Testis (tissue), 3 donors: ENCODE data around the gene FBXW10B. TPM values are rescaled to one million over a fixed set of nuclear protein-coding genes. Genes with fewer than 3 reads are reported as not detected.

Experiments used
- DNase-seq: peaks from one replicate; pipeline ENCODE4 v3.0.0-alpha.2; 2019
- H3K27ac ChIP-seq, 2 donors: fragments of 200-600 bp; sonication (generic); one replicate each; pipeline ENCODE4 v1.5.1; 2019
- H3K27me3 ChIP-seq: fragments of 200-600 bp; sonication (generic); one replicate; pipeline ENCODE4 v1.5.1; 2019
- H3K36me3 ChIP-seq: fragments of 200-600 bp; sonication (generic); one replicate; pipeline ENCODE4 v1.5.1; 2017; ENCODE audit warnings: low read depth; ENCODE audit errors: missing control alignments
- H3K4me1 ChIP-seq: fragments of 200-600 bp; sonication (generic); one replicate; pipeline ENCODE4 v1.5.1; 2019
- H3K4me3 ChIP-seq, 2 donors: fragments of 200-600 bp; sonication (generic); one replicate each; pipeline ENCODE4 v1.5.1; 2017 to 2019
- H3K9me3 ChIP-seq: fragments of 200-600 bp; sonication (generic); one replicate; pipeline ENCODE4 v1.5.1; 2017
- POLR2A ChIP-seq: fragments of 450-650 bp; IDR thresholded peaks from one replicate; pipeline ENCODE4 v1.6.1; 2017; ENCODE audit warnings: antibody characterized with exemption, mild to moderate bottlenecking, moderate library complexity
- WGBS, 2 donors: methylation state at CpG; one replicate each; pipeline ENCODE4 v1.1.5; 2018; 5-methylcytosine and 5-hydroxymethylcytosine counted together
- intact Hi-C: fragments of 100-400 bp; cut with DNase I; formaldehyde crosslinking; loops from one replicate; pipeline ENCODE4 v1.15.1; 2023; ENCODE audit warnings: low total_unique reads
- polyA plus RNA-seq: library from polyadenylated mRNA; stranded (reverse); fragments of 350-450 nt; fragmentation: Illumina TruSeq; extraction: RNeasy Lipid Tissue Mini Kit (QIAGEN cat#74804); gene quantifications from one replicate; pipeline ENCODE4 v1.2.3, GENCODE V29; 2014; ENCODE audit warnings: low read depth, low replicate concordance; ENCODE audit not compliant: insufficient read depth
- total RNA-seq, 2 donors: library from RNA; depleted of rRNA; stranded (reverse); fragments of >200 nt; gene quantifications; one replicate each; pipeline ENCODE4 v1.2.3, GENCODE V29; 2016
- TF ChIP-seq, protein P1 (sequence below), 3 experiments: fragments of 450-650 bp in 2 of 3; fragments of 200-600 bp in 1 of 3; sonication (generic) in 1 of 3; IDR thresholded peaks; one replicate each; pipeline ENCODE4 v1.5.1; 2016 to 2019; ENCODE audit warnings: antibody characterized with exemption in 3 of 3, mild to moderate bottlenecking in 2 of 3, moderate library complexity in 1 of 3

FBXW10B gene
- total and polyA plus RNA-seq, 3 donors from 2014 or later = 6.8 to 20.5 (median 15.9) TPM

DNA sequence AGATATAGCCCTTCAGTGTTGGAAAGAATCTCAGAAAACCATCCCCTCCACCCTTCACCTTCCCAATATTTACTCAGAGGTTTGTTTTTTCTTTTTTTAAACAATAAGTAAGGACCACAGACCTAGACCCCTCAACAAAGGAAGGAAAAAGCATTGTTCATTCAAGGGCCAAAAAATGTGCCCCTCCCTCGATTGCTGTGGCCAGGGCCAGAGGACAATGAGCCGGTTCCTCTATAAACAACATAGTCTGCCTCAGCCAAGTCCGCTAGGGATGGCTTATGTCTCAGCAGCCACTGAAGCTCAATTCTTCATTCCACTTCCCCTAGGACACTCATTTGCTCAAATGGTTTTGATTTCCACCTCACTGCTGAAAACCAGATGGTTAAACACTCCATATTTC lies 40.6 kb upstream of the FBXW10B start:
- no peaks in the 10 kb centered on the region for H3K9me3 ChIP-seq
- no peak for TF ChIP-seq POLR2A
- TF ChIP-seq, protein P1, sequence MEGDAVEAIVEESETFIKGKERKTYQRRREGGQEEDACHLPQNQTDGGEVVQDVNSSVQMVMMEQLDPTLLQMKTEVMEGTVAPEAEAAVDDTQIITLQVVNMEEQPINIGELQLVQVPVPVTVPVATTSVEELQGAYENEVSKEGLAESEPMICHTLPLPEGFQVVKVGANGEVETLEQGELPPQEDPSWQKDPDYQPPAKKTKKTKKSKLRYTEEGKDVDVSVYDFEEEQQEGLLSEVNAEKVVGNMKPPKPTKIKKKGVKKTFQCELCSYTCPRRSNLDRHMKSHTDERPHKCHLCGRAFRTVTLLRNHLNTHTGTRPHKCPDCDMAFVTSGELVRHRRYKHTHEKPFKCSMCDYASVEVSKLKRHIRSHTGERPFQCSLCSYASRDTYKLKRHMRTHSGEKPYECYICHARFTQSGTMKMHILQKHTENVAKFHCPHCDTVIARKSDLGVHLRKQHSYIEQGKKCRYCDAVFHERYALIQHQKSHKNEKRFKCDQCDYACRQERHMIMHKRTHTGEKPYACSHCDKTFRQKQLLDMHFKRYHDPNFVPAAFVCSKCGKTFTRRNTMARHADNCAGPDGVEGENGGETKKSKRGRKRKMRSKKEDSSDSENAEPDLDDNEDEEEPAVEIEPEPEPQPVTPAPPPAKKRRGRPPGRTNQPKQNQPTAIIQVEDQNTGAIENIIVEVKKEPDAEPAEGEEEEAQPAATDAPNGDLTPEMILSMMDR (IDR thresholded peaks at IDR 0.05) = no peak
- no peaks in the 10 kb centered on the region for H3K27me3 ChIP-seq
- intact Hi-C loops = no loop called here
- WGBS, 2 donors = 86 to 92% methylated on average over 3 of the region's 3 CpGs
- no peak for DNase-seq
- no peaks in the 10 kb centered on the region for H3K36me3 ChIP-seq
- H3K27ac ChIP-seq = no peak overlapping the region
- H3K4me3 ChIP-seq = no peak overlapping the region
- peaks cover 4% of the 10 kb centered on the region for H3K4me1 ChIP-seq

DNA sequence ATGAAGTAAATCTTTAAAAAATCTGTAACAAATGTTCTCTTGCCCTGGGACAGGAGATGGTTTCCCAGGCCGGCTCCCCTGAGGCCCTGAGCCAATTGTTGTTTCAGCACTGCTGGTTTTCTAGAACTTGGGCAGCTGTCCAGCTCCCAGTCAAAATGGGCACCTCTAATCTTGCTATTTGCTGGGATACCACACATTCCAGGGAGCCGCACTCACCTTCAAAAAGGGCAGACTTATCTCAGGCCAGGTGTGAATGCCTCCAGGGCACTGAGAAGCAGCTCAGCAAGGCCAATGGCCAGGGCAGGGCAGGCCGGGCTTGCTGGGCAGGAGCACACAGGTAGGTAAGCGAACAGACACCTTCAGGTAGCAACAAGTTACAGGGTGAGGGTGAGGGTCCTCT lies 40.2 kb upstream of the FBXW10B start:
- WGBS, 2 donors = 67 to 89% methylated on average over 4 of the region's 4 CpGs

DNA sequence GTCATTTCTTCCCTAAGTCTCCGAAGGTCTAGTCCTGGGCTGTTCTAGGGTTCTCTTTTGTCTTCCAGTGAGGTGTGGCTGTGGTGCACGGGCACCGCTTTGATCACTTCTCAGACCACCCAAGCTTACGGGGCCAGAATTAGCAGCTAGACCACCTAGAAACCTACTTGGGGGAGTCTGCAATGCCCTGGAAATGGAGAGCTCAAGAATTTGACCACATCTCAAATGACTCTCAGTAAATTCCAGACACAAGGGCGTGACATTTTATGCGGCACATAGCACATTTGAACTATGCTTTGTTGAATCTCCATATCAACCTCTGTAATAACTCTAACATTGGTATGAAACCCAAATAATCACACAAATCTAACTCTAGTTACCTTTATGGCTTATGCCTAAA lies 39.7 kb upstream of the FBXW10B start:
- intact Hi-C loops = no loop called here
- no peak for TF ChIP-seq POLR2A
- TF ChIP-seq, protein P1 (IDR thresholded peaks at IDR 0.05) = no peak
- WGBS, 2 donors = 93 to 97% methylated on average over 6 of the region's 6 CpGs
- no peaks in the 10 kb centered on the region for H3K36me3 ChIP-seq
- no peak overlapping the region for H3K27ac ChIP-seq
- H3K4me1 ChIP-seq = peaks cover 8% of the 10 kb centered on the region
- no peak for DNase-seq
- no peaks in the 10 kb centered on the region for H3K9me3 ChIP-seq
- no peaks in the 10 kb centered on the region for H3K27me3 ChIP-seq
- H3K4me3 ChIP-seq = no peak overlapping the region

More for the DNA sequence above, 40.2 kb upstream of the FBXW10B start:
- no peak overlapping the region for H3K27ac ChIP-seq
- peaks cover 8% of the 10 kb centered on the region for H3K4me1 ChIP-seq
- DNase-seq = no peak
- no peaks in the 10 kb centered on the region for H3K36me3 ChIP-seq
- TF ChIP-seq POLR2A = no peak
- no peaks in the 10 kb centered on the region for H3K9me3 ChIP-seq
- H3K4me3 ChIP-seq = no peak overlapping the region
- H3K27me3 ChIP-seq = no peaks in the 10 kb centered on the region
- intact Hi-C loops = no loop called here

DNA sequence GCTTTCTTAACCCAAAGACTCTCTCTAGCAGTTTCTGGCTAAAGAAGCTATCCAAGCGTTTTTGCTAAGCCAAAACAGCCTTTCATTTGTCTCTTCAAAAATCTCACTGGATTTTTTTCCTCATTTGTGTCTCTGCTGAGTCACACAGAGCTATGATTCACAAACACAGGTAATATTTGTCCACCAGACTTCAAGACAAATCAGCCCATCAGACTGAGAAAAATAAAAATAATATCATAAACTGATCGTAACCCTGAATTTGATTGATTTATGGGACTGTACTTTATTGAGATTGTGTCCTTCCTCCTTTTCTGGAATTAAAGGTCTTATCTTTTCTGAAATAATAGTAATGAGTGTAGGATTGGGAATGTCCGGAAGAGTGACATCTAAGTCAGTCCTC lies 38.8 kb upstream of the FBXW10B start:
- Histone ChIP-seq H3K4me3 (no peak overlapping the region), H3K27ac (no peak overlapping the region), H3K4me1 (peaks cover 17% of the 10 kb centered on the region), H3K36me3 (no peaks in the 10 kb centered on the region), H3K9me3 (no peaks in the 10 kb centered on the region), H3K27me3 (no peaks in the 10 kb centered on the region)
- no peak for DNase-seq
- 84 to 94% methylated on average over 3 of the region's 3 CpGs for WGBS, 2 donors
- TF ChIP-seq, protein P1 (IDR thresholded peaks at IDR 0.05) = no peak
- TF ChIP-seq POLR2A = no peak
- intact Hi-C loops = no loop called here

DNA sequence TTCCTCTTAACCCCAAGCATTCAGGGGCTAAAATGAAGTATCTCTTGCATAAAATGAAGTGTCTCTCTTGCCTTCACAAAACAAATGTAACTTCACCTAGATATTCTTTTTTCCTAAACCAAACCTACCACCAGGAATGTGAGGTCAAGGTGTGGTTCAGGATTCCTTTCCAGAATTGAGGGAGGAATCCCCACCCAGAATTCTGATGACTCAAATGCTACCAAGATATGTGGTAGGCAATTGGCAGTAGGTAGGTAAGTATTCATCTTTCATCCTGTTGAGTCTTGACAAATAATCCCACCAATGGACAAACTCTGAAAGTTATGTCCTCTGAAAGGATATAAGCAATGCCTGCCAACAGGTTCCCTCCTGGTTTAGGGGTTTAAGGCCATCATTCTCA lies 38.4 kb upstream of the FBXW10B start:
- TF ChIP-seq POLR2A = no peak
- TF ChIP-seq, protein P1 (IDR thresholded peaks at IDR 0.05) = no peak
- no peak for DNase-seq
- intact Hi-C loops = no loop called here

More for the DNA sequence above, 38.4 kb upstream of the FBXW10B start:
- Histone ChIP-seq H3K4me3 (no peak overlapping the region), H3K36me3 (no peaks in the 10 kb centered on the region), H3K27ac (no peak overlapping the region), H3K27me3 (no peaks in the 10 kb centered on the region), H3K9me3 (no peaks in the 10 kb centered on the region), H3K4me1 (peaks cover 18% of the 10 kb centered on the region)
